Thyroid gland (tissue), 4 donors: ENCODE results near the gene FAM20C. TPM values are rescaled to one million over a fixed set of nuclear protein-coding genes. Genes with fewer than 3 reads are reported as not detected.

Experiments used
- DNase-seq, 2 donors: peaks; one replicate each; pipeline ENCODE4 v3.0.0-alpha.2; 2019
- H3K27ac ChIP-seq, 3 donors: fragments of 200-600 bp; sonication (generic); 1 replicate in 2 of 3; 2 replicates in 1 of 3; pipeline ENCODE4 v1.5.1; 2016 to 2019; ENCODE audit warnings: mild to moderate bottlenecking in 1 of 3, moderate library complexity in 1 of 3
- H3K27me3 ChIP-seq: fragments of 200-600 bp; sonication (generic); one replicate; pipeline ENCODE4 v1.5.1; 2019
- H3K36me3 ChIP-seq, 2 donors: fragments of 200-600 bp; sonication (generic); one replicate each; pipeline ENCODE4 v1.5.1; 2016 to 2019
- H3K4me1 ChIP-seq, 2 donors: fragments of 200-600 bp; sonication (generic); one replicate each; pipeline ENCODE4 v1.5.1; 2017 to 2019
- H3K4me3 ChIP-seq, 3 donors: fragments of 200-600 bp; sonication (generic); replicated peaks in 1 of 3; 1 replicate in 2 of 3; 2 replicates in 1 of 3; pipeline ENCODE4 v1.5.1; 2016; ENCODE audit warnings: mild to moderate bottlenecking in 1 of 3
- H3K9me3 ChIP-seq: fragments of 200-600 bp; sonication (generic); one replicate; pipeline ENCODE4 v1.5.1; 2017
- POLR2A ChIP-seq, 2 donors: fragments of 450-650 bp; IDR thresholded peaks; one replicate each; pipeline ENCODE4 v1.6.1; 2017; ENCODE audit warnings: antibody characterized with exemption in 2 of 2, mild to moderate bottlenecking in 2 of 2, moderate library complexity in 1 of 2
- WGBS, 2 donors: methylation state at CpG; one replicate each; pipeline ENCODE4 v1.1.5; 2017; 5-methylcytosine and 5-hydroxymethylcytosine counted together
- intact Hi-C: fragments of 100-400 bp; cut with DNase I; formaldehyde crosslinking; loops from one replicate; pipeline ENCODE4 v1.15.1; 2023
- total RNA-seq, 4 donors: library from RNA; depleted of rRNA; stranded (reverse); fragments of >200 nt; gene quantifications; one replicate each; pipeline ENCODE4 v1.2.3, GENCODE V29; 2016
- TF ChIP-seq, protein P1 (sequence below), 6 experiments: fragments of 200-600 bp in 3 of 6; fragments of 450-650 bp in 3 of 6; sonication (generic) in 3 of 6; IDR thresholded peaks; one replicate each; pipeline ENCODE4 v1.5.1; 2016 to 2019; ENCODE audit warnings: antibody characterized with exemption in 6 of 6, mild to moderate bottlenecking in 2 of 6, inconsistent platforms in 1 of 6, moderate library complexity in 1 of 6

FAM20C gene
- total RNA-seq, 4 donors from 2014 or later: 14.0 to 41.8 (median 23.3) TPM

DNA sequence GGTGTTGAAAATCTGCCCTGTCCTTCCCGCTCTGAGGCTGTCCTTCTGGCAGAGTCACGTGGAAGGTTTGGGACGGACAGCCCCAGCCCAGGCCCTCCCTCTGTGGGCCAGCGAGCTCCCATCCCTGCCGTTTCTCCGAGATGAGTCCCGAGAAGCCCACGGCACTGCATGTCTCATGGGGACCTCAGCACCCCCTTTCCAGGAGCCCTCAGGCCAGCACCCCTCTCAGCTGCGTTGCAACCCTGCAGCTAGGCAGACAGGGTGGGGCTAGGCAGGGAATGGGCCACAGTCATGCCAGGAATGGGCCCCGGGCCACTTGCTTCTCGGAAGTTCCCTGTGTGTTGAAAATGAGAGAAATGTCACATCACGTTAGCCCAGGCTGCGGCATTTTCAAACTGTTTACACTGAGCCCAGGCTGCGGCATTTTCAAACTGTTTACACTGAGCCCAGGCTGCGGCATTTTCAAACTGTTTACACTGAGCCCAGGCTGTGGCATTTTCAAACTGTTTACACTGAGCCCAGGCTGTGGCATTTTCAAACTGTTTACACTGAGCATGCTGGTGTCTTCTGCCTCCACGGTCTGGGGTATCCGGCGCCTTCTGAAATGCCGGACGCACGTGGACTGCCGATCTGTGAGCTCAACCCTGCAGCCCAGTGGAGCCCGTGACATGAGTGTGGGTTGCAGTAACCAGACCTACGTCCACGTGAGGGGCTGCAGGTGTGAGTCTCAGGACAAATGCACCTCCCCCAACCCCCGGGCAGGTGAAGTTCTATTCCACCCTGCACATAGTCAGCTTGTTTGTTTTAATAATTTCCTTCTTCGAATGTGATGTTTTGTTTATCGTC lies 42.6 kb downstream of the FAM20C start:
- DNase-seq: peak; percentile 74 to 78
- 52% methylated on average over 21 to 28 of the region's 28 CpGs for WGBS, 2 donors
- no peaks in the 10 kb centered on the region for H3K27me3 ChIP-seq
- H3K36me3 ChIP-seq: no peaks in the 10 kb centered on the region
- H3K4me3 ChIP-seq: peak overlapping the region in 1 of 3 donors; percentile 6
- H3K27ac ChIP-seq: peak overlapping the region; percentile 61 to 94 (median 90)
- H3K4me1 ChIP-seq: peaks cover 45 to 62% of the 10 kb centered on the region in 2 donors
- TF ChIP-seq POLR2A (IDR thresholded peaks at IDR 0.05): peak in 1 of 2 donors; percentile 18
- TF ChIP-seq, protein P1, sequence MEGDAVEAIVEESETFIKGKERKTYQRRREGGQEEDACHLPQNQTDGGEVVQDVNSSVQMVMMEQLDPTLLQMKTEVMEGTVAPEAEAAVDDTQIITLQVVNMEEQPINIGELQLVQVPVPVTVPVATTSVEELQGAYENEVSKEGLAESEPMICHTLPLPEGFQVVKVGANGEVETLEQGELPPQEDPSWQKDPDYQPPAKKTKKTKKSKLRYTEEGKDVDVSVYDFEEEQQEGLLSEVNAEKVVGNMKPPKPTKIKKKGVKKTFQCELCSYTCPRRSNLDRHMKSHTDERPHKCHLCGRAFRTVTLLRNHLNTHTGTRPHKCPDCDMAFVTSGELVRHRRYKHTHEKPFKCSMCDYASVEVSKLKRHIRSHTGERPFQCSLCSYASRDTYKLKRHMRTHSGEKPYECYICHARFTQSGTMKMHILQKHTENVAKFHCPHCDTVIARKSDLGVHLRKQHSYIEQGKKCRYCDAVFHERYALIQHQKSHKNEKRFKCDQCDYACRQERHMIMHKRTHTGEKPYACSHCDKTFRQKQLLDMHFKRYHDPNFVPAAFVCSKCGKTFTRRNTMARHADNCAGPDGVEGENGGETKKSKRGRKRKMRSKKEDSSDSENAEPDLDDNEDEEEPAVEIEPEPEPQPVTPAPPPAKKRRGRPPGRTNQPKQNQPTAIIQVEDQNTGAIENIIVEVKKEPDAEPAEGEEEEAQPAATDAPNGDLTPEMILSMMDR (IDR thresholded peaks at IDR 0.05): no peak
- intact Hi-C loops: no loop called here
- no peaks in the 10 kb centered on the region for H3K9me3 ChIP-seq

DNA sequence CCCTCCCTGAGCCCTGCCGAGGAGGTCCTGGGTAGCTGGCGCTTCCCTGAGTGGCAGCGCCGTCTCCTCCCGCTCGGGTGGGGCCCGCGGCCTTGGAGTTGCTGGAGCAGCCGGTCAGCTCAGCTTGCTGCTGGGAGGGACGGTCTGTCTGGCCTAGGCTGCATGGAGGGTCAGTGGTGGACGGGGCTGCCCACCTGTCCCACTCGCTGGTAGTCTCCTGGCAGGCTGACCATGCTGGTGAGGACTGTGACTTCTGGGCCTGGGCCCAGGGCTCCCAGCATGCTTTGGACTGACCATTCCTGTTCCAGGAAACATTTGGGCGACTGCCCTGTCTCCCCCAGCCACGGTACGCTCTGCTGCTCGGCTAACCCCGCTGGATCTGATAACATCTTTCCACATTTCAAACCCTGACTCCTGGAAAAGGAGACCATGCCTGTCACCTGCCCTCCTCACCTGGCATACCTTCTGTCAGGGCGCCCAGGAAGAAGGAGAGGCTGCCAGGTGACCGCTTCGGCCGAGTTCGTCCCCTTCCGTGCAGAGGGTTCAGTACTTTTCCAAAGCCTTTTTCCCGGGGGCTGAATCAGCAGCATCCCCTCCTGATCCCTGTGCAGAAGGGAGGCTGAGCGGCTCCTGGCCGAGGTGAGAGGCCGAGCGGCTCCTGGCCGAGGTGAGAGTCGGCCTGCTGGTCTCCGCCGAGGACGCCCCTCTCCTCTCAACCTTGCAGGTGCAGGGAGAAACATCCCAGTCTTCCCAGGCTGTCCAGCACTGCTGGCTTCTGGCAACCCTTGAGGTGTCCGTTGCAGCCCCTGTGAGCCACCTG lies 43.4 kb downstream of the FAM20C start:
- Histone ChIP-seq H3K4me1 (peaks cover 45 to 64% of the 10 kb centered on the region in 2 donors), H3K36me3 (no peaks in the 10 kb centered on the region), H3K9me3 (no peaks in the 10 kb centered on the region), H3K27ac (peak overlapping the region; percentile 83 to 94 (median 90)), H3K27me3 (no peaks in the 10 kb centered on the region), H3K4me3 (peak overlapping the region in 1 of 3 donors; percentile 6)
- TF ChIP-seq, protein P1 (IDR thresholded peaks at IDR 0.05): no peak
- no peak for TF ChIP-seq POLR2A (IDR thresholded peaks at IDR 0.05)
- 58 to 69% methylated on average over 18 to 32 of the region's 34 CpGs for WGBS, 2 donors
- intact Hi-C loops: no loop called here
- peak; percentile 95 for DNase-seq

DNA sequence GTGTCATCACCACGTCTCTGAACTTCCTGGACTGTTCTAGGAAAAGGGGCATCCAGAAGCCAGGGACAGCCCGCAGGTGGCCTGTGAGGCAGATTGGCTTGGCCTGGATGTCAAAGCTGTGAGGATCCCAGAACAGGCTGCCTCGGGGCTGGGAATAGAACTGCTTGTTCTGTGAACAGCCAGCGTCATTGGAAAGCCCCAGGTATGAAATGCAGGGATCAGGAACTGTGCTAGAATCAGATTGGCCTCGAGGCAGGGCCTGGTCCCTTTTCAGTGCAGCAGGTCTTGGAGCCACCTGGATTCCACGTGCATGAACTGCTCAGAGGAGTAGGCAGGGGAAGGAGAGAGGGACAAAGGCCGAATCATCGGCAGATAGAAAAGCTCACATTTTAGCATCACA lies 44.6 kb downstream of the FAM20C start:
- no peak overlapping the region for H3K4me3 ChIP-seq
- intact Hi-C loops: no loop called here
- WGBS, 2 donors: 95 to 96% methylated on average over 8 of the region's 8 CpGs
- H3K27ac ChIP-seq: peak overlapping the region; percentile 83 to 94 (median 90)
- no peaks in the 10 kb centered on the region for H3K9me3 ChIP-seq
- H3K27me3 ChIP-seq: no peaks in the 10 kb centered on the region
- peaks cover 45 to 58% of the 10 kb centered on the region in 2 donors for H3K4me1 ChIP-seq
- no peak for DNase-seq
- H3K36me3 ChIP-seq: no peaks in the 10 kb centered on the region
- TF ChIP-seq, protein P1 (IDR thresholded peaks at IDR 0.05): no peak
- TF ChIP-seq POLR2A (IDR thresholded peaks at IDR 0.05): no peak

DNA sequence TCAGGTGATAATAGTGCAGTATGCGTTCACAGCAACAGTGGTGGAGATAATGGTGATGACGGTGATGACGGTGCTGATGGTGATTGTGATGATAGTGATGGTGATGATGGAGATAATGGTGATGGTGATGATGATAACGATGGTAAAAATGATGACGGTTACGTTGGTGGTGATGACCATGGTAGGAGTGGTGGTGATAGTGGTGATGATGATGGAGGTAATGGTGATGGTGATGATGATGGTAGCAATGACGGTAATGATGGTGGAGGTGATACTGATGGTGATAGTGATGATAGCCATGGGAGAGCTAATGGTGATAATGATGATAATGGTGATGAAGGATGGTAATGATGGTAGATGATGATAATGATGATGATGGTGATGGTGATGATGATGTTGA lies 45.0 kb downstream of the FAM20C start:
- Histone ChIP-seq H3K4me1 (peaks cover 42 to 54% of the 10 kb centered on the region in 2 donors), H3K36me3 (no peaks in the 10 kb centered on the region), H3K27ac (no peak overlapping the region), H3K9me3 (no peaks in the 10 kb centered on the region), H3K4me3 (no peak overlapping the region), H3K27me3 (no peaks in the 10 kb centered on the region)
- intact Hi-C loops: no loop called here
- TF ChIP-seq, protein P1 (IDR thresholded peaks at IDR 0.05): no peak
- no peak for TF ChIP-seq POLR2A (IDR thresholded peaks at IDR 0.05)
- WGBS, 2 donors: 84 to 90% methylated on average over 7 of the region's 7 CpGs
- no peak for DNase-seq
